Fibroblast of peridontal ligament (primary cell): ENCODE measurements around the gene PPP2R3B.
A peak's percentile ranks its signal among the peaks of the same experiment; 100 is the strongest.
"Not testable (repeated sequence)": the region's sequence is repeated elsewhere in the genome, so short reads cannot be mapped to it uniquely, and the experiment has no call there.

Experiments
- DNase-seq: peaks from one replicate; pipeline ENCODE4 v3.0.0-alpha.2; 2010; ENCODE audit errors: extremely low read depth

The PPP2R3B gene

GRCh38 chrX:338836-339400, 47.8 kb downstream of the PPP2R3B start:
- DNase-seq, result no peak

GRCh38 chrX:338281-338835, 48.3 kb downstream of the PPP2R3B start:
- DNase-seq, result no peak

GRCh38 chrX:337331-337831, 49.3 kb downstream of the PPP2R3B start:
- no peak for DNase-seq

- no peak for DNase-seq
These were observed 50.5 kb downstream of the PPP2R3B start for GRCh38 chrX:336227-336626.

GRCh38 chrX:335758-336155, 51.0 kb downstream of the PPP2R3B start:
- DNase-seq, result no peak

- DNase-seq, result no peak
These were observed 51.5 kb downstream of the PPP2R3B start for GRCh38 chrX:334971-335757.

- DNase-seq, result no peak
These were observed 52.3 kb downstream of the PPP2R3B start for GRCh38 chrX:334331-334891.

GRCh38 chrX:333611-334311, 52.9 kb downstream of the PPP2R3B start:
- DNase-seq, result no peak

GRCh38 chrX:332916-333610, 53.6 kb downstream of the PPP2R3B start:
- no peak for DNase-seq

GRCh38 chrX:332496-332860, 54.2 kb downstream of the PPP2R3B start:
- DNase-seq, result no peak

GRCh38 chrX:331825-332495, 54.7 kb downstream of the PPP2R3B start:
- DNase-seq, result no peak

- DNase-seq, result peak; percentile 27
These were observed 55.4 kb downstream of the PPP2R3B start for GRCh38 chrX:331151-331824.

- no peak for DNase-seq
These were observed 56.0 kb downstream of the PPP2R3B start for GRCh38 chrX:330726-331150.

GRCh38 chrX:330141-330725, 56.5 kb downstream of the PPP2R3B start:
- not testable (repeated sequence) for DNase-seq

- DNase-seq, result no peak
These were observed 57.3 kb downstream of the PPP2R3B start for GRCh38 chrX:329291-329910.

GRCh38 chrX:327660-328126, 59.0 kb downstream of the PPP2R3B start:
- no peak for DNase-seq

- not testable (repeated sequence) for DNase-seq
These were observed 62.0 kb downstream of the PPP2R3B start for GRCh38 chrX:324664-325063.

- peak; percentile 42 for DNase-seq
These were observed 62.7 kb downstream of the PPP2R3B start for GRCh38 chrX:323721-324628.
